Activated effector memory CD4-positive, alpha-beta T cell treated with anti-CD3 and anti-CD28 coated beads, Interleukin-2, amount 50 U/mL, for 16 hours (primary cell): ENCODE data around the gene SEC14L5.
"Not testable (repeated sequence)": the region's sequence is repeated elsewhere in the genome, so short reads cannot be mapped to it uniquely, and the experiment has no call there.

Experiments used
- DNase-seq: peaks from one replicate; pipeline ENCODE4 v3.0.0-alpha.2; 2020

SEC14L5 gene

GRCh38 chr16:5018793-5019192 lies 60.7 kb downstream of the SEC14L5 start:
- DNase-seq = no peak

DNA sequence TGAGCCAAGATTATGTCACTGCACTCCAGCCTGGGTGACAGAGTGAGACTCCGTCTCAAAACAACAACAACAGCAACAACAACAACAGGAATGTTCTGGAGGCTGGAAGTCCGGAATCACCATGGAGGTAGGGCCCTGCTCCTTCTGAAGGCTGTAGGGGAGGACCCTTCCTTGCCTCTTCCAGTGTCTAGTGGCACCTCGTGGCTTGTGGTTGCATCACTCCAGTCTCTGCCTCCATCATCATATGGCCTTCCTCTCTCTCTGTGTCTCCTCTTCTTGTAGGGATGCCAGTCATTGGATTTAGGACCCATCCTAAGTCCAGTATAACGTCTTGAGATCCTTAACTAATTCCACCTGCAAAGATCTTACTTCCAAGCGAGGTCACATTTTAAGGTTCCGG lies 61.6 kb downstream of the SEC14L5 start:
- DNase-seq = no peak

DNA sequence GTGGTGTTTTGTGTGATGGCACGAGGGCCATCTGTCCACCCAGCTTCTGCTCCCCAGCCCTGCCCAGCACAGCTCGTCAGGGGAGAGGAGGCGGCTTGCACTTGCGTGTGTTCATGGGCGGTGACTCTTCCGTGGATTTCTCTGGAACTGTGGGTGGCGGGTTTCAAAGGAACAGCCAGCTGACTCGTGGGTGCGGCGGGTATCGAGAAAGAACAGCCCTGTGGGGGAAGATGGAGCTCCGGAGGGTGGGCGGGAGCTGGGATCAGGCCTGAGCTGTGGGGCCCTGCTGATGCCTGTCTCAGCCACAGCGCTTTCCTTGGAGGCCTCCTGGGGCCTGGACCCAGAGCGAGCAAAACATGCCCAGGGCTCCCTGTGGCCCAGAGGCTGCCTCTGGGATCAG lies 62.4 kb downstream of the SEC14L5 start:
- no peak for DNase-seq

DNA sequence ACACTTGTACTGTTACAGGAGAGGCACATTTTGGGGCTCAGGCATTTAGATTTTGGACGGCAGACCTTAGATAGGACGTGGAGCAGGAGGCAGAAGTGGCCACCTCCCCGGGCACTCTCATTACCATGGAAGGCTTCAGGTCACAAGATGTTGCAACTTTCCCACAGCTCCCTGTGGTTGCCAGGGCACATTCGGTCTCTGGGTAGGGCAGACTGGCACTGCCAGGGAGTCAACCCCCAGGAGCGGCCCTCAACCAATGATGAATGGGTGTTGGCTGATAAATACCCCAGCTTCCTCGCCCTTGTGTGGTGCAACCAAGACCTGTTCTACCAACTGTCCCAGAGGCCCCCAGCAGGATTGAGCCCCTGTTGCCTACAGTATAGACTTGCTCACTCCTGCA lies 64.4 kb downstream of the SEC14L5 start:
- DNase-seq = no peak

GRCh38 chr16:5024632-5025031 lies 66.5 kb downstream of the SEC14L5 start:
- DNase-seq = no peak

DNA sequence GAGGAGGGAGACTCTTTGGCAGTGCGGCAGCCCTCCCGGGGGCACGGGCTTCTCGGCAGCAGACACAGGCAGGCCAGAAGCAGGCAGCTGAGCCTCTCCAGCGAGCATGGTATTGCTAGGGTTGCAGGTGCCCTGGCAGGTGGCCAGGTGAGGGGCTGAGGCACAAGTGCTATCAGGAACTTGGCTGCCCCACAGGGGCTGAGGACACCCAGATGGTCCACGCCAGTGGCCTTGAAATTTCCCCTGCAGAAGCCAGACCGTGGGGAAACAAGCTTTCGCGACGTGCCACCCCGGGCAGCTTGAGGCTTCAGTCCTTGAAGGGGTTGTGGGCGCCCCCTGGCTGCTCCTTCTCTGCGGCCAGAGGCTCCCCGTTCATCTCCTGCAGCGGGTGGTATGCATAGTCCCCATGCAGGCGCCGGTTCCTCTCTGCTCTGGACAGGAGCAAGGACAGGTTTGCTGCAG lies 67.1 kb downstream of the SEC14L5 start:
- DNase-seq = no peak

- no peak for DNase-seq
Observed at GRCh38 chr16:5026664-5027063, 68.5 kb downstream of the SEC14L5 start.

DNA sequence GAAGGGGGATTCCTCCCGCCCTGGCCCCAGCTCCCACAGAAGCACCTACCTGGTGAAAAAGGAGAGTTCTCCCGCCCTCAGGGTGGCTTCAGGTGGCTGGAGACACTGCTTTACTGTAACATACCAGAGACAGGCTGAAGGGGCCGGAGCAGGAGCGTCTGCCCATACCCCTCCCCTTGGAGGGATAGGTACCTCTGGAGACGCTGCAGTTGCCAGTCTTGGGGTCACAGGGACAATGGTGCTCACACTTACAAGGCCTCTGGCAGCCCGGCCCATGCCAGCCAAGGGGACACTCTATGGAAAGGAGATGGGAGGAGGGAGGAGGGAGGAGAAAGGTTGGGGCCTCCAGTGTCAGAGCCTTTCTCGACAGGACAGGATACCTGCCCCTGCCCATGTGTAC lies 69.0 kb downstream of the SEC14L5 start:
- DNase-seq = no peak

GRCh38 chr16:5027575-5028235 lies 69.6 kb downstream of the SEC14L5 start:
- DNase-seq = no peak

- no peak for DNase-seq
Observed at GRCh38 chr16:5028950-5029475, 70.9 kb downstream of the SEC14L5 start.

DNA sequence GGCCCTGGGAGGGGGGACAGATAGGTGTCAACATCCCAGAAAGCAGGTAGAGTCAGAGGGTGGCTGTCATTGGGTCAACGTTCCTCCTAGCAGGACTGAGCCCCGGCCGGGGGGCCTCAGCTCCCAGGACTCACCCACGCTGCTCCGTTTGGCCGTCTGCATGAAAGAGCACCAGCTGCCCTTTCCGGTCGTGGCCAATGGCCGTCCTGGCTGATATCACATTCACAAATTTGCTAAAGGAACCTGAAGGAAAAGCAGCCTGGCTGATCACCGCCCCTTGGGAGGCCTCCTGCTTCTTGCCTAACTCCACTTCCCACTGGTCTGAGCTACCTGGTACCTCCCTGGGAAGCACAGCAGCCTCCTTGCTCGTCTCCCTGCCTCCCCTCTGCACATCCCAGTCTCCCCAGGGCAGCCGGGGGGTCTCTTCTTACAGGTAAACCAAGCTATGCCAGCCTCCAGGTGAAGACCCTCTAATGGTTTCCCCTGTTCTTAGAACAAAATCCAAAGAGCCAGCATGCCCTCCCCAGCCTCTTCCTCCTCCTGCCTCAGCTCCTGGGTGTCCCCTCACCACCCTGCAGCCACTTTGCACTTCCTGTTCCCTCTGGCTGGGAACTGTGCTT lies 72.2 kb downstream of the SEC14L5 start:
- DNase-seq = no peak

- no peak for DNase-seq
Observed at GRCh38 chr16:5031601-5032000, 73.5 kb downstream of the SEC14L5 start.

DNA sequence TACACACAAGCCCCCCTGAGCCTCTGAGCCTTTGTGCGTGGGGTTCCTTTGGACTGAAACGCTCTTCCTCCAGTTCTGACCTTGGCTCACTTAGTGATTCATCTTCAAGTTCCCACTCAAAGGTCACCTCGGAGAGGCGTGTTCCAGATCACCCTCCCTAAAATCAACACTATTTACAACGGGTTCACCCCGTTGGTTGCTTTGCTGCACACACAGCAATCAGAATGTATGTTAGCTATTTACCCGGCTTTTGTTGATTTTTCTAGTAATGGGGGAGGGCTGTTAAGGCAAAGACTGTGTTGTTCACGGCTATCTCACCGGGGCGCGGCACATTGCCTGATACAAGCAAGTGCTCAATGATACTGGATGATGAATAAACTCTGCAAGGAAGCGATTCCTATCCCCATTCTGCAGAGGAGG lies 74.6 kb downstream of the SEC14L5 start:
- DNase-seq = no peak

GRCh38 chr16:5033256-5034166 lies 75.4 kb downstream of the SEC14L5 start, which contains the start of gene NAGPA:
Gene NAGPA (minus strand): TSS chr16:5033935. CDS start chr16:5033914, 21 bp downstream.
- DNase-seq = peak; percentile 94

DNA sequence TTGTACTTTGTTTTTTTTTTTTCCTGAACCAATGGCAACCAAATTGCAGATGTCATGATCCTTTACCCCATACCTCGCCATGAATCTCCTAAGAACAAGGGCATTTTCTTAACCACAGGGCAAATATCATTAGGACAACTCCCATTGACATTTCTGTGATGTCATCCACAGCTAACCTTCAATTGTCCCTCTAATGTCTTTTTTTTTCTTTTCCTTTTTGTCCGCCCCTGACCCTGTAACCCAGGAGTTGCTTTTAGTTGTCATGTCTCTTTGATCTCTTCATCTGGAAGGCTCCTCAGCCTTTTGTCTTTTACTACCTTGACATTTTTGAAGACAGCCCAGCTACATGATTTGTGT lies 76.0 kb downstream of the SEC14L5 start:
- DNase-seq = no peak

DNA sequence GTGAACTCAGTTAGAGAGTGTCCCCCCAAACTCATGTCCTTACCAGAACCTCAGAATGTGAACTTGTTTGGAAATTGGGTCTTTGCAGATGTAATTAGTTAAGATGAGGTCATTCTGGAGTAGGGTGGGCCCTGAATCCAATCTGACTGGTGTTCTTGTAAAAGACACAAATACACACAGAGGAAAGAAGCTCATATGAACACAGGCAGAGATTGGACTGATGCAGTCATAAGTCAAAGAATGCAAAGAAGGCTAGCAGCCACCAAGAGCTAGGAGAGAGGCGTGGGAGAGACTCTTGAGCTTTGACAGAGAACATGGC lies 77.7 kb downstream of the SEC14L5 start:
- DNase-seq = no peak

GRCh38 chr16:5036228-5037156 lies 78.4 kb downstream of the SEC14L5 start:
- DNase-seq = no peak

DNA sequence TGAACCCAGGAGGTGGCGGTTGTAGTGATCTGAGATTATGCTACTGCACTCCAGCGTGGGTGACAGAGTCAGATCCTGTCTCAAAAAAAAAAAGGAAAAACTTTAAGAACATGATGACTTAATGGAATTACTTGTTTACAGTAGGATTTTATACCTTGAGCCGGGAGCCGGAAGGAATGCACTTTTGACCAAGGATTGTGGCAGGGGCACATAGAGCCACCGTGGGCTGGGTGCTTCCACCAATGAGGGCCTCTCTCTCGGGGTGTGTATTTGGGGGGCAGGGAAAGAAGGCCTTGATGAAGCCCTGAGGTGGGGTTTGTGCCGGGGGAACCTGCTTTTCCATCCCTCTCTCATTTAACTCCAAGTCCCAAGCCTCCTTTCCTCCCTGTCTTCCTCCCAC lies 82.3 kb downstream of the SEC14L5 start:
- no peak for DNase-seq

DNA sequence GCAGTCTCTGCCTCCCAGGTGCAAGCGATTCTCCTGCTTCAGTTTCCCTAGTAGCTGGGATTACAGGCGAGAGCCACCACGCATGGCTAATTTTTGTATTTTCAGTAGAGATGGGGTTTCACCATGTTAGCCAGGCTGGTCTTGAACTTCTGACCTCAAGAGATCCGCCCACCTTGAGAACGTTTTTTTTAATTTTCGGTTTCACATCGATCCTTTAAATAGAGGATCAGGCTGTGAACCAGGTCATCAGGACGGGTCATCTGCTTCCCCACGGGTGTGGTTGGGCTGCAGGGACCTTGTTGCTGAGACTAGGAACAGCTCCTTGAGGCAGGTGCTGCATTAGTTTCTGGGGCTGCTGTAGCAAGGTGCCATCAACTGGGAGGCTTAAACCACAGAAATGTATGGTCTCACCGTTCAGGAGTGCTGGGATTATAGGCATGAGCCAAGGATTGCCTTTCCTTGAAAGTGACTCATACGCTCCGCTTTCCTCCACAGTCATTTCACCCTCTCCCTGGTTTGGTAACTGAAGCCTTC lies 83.5 kb downstream of the SEC14L5 start:
- no peak for DNase-seq

DNA sequence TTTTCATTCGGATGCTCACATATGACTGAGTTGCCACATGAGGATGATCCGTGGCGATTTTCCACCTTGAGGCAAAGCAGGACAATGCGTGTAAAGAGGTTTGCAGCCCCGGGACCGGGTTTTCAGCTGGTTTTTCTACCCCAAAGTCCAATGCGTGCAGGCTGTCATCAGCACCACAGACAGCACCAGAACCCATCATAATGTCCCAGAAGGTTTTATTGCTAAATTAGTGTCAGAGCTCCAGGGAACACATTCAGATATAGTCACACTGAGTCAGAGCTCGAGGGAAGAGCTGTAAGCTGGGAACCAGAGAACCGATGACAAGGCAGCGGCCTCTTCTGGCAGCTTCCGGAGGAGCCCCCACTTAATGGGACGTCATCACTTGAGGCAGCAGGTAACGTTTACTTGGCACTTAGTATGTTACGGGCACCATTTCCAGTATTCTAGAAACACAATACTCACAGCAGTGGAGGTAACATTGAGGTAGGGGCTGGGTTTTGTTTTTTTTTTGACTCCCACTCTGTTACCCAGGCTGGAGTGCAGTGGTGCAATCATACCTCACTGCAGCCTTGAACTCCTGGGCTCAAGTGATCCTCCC lies 84.5 kb downstream of the SEC14L5 start:
- DNase-seq = no peak

GRCh38 chr16:5044011-5044540 lies 85.9 kb downstream of the SEC14L5 start:
- no peak for DNase-seq

GRCh38 chr16:5044581-5044980 lies 86.5 kb downstream of the SEC14L5 start:
- not testable (repeated sequence) for DNase-seq
